Non-pigmented ciliary epithelial cell (primary cell): Measurements from ENCODE around the gene PALLD.

Experiments used
- DNase-seq: peaks from one replicate; pipeline ENCODE4 v3.0.0-alpha.2; 2010; ENCODE audit warnings: low read depth

PALLD gene

DNA sequence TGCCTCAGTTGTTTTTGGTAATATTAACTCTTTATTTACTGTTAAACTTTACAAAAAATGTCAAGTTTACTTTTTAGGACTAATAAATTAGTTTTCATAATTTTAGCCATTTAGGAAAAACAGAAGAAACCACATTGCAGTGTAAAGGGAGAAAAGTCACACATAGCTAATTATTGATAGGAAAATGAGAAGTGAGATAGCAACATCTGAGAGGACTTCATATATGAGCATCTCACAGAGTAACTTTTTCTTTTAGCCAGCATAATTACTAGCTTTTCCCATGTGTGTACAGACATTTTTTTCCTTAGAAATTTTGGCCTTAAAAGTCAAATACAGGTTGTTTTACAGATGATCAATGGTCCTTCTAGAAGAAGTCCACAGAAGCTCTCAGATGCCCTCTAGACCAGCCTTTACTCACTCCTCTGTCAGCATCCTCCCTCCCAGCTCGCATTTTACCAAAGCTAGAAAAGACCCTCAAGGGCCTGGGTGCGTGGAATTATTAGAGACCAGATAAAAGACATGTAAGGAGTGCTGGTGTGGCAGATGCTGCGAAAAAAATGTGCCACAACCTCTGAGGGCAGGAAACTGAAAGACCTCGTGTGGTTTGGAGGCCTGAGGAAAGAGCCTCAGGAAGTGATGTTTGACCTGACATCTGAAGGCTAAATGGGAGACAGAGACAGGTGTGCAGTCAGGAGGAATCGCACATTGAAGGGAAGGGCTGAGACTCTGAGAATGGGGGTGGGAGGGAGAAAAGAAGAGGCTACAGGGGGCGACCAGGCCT, 356.3 kb downstream of the PALLD start:
- no peak for DNase-seq

DNA sequence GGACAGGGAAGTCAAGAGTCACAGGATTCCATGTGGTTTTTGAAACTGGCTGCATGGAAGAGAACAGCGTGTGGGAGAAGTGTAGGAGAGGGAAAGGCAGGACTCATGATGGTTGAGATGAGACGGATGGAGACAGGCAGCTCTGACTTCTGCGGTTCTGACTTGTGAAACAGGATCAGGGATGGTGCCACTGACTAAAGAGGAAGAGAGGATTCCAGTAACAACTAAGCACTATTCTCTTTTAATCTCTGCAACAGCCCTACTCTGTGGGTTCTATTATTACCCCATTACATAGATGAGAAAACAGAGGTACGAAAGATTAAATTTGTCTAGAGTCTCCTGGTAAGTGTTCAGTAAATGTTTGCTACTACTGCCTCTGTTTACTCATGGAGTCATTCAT, 356.9 kb downstream of the PALLD start:
- no peak for DNase-seq

DNA sequence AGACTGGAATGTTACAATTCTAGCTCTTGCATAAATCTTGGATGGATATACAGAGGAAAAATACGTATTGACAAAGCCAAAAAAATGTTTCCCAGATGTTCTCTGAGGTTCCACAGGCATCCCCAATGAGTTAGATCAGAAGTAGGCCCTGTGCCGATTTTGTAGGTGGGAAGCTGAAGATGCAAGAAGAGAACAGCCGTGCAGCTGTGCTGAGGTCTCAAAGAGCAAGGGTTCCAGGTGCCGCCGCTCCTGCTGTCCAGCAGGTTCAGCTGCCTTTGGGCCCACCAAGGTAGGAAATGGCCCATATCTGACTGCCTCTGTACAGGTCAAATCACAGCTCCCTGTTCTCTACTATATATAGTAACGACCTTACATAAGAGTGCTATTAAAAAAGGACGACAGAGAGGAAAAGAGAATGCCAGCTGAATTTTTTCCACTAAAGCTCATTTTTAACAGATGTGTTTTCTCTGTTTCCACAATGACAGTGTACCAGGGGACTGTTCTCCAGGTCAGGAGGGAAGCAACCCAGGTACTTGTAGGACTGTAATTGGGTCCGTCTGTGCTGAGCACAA, 357.6 kb downstream of the PALLD start:
- DNase-seq, result no peak

DNA sequence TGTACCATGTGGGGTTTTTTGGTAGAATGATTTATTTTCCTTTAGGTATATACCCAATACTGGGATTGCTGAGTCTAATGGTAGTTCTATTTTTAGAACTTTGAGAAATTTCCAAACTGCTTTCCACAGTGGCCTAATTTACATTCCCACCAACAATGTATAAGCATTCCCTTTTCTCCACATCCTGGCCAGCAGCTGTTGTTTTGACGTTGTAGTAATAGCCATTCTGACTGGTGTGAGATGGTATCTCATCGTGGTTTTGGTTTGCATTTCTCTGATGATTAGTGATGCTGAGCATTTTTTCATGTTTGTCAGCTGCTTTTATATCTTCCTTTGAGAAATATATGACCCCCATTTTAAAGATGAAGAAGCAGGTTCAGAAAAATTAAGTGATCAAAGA, 359.5 kb downstream of the PALLD start:
- peak; percentile 86 for DNase-seq

DNA sequence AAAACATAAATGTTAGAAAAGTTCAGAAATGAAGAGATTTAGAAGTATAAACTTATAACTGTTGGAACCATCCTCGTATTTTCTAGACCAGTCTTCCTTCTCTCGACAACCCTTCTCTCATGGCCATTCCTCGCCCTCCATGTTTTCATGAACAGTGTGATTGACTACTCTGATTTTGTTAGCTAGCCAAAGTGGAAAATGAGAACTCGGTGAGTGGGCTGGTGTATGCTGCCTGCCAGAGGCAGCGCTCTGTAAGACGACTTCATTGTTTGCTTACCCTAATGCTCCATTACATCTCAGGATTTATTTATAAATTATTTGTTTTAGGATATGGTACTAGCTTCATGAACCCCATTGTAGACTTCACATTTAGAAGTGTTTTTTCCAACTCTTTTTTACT, 360.2 kb downstream of the PALLD start:
- no peak for DNase-seq

DNA sequence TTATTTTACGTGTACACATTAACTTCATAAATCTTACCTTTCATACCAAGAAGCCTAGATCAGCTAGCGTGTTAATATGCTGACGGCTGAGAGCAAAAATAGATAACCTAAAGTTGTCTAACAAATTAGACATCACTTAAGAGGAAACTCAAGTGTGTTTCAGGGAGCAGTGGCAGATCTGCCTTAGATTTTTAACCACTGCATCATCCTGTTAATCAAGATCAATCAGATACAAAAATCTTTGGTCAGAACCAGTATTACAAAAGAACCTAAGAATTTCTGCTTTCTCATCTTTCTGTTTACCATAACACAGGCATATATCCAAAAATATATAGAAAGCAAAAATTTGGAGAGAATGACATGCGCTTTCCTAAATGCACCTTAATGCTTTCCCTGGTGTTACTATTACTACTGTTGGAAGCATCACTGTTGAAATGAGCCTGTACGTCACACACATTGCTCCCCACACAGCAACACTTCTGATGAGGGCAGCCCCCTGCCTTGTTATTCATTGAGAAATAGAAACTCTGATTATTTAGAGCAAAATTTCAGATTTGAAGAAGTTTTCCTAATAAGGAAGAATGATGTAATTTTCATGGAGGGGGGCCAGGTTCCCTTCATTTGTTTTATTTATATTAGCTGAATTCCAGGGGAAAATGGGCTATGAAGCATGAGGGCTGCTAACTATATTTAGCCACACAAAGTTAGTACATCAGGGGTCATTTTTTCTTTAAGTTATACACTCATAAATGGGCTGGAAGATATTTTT, 360.9 kb downstream of the PALLD start:
- peak; percentile 75 for DNase-seq

DNA sequence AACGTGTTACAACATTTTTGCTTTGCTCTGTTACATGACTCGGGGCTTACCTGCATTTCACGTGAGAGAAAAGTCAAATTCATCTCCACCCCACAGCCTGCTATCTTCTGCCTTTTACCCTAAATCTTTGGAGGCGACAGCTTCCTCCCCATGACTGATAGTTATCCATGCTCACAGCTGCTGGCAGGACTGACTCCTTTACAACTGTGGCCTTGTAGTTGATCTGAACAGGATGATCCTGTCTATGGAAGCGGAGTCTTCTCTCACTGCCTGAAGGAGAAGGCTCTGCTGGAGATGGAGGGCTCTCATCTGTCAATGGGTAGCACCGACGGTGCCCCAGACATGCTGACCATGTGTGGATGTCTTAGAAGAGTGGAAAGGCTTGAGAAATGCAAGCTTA, 362.2 kb downstream of the PALLD start:
- DNase-seq, result no peak

DNA sequence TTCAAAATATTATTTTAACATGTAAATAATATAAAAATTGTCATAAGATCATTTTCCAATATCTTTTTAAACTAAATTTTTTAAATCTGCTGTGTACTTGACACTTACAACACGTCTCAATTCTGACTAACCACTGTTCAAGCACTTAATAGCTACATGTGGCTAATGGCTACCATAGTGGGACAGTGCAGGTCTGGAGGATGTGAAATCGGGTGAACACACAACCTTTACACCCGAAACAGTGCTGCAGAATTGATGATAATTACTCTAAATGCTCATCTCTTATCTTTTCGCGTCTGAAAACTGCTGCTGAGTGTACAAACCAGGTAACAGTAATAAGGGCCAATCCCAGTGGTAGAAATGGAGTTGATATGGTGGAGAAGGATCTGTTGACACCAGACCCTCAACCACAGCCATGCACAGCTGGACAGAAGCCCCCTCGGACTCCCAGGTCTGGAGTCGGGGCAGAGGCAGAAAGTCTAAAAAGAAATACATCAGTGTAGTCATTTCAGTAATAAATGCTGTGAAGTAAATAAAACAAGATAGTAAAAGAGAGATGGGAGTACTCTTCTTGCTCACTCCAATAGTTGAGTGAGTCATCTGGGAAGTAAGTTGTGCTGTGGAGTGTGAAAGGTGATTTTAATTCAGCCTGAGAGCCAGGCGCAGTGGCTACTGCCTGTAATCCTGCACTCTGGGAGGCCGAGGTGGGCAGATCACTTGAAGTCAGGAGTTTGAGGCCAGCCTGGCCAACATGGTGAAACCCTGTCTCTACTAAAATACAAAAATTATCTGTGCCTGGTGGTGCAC, 363.2 kb downstream of the PALLD start:
- peak; percentile 67 for DNase-seq

DNA sequence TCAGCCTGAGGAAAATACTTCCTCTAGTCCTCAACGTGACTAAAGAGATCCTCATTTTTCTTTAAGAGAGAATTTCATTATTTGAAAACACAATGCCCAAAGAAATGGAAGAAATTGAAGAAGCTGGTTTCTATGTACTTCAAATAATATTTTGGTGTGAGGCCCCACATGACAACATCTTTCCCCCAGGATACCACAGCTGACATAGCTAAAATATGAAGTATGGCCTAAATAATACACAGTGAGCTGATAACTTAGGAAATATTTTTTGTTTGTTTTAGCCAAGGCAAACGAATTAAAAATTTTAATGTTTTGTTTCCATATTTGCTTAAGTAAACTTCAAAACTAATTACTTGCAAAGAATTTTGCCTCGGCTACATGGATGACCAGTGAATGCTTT, 364.0 kb downstream of the PALLD start:
- no peak for DNase-seq

DNA sequence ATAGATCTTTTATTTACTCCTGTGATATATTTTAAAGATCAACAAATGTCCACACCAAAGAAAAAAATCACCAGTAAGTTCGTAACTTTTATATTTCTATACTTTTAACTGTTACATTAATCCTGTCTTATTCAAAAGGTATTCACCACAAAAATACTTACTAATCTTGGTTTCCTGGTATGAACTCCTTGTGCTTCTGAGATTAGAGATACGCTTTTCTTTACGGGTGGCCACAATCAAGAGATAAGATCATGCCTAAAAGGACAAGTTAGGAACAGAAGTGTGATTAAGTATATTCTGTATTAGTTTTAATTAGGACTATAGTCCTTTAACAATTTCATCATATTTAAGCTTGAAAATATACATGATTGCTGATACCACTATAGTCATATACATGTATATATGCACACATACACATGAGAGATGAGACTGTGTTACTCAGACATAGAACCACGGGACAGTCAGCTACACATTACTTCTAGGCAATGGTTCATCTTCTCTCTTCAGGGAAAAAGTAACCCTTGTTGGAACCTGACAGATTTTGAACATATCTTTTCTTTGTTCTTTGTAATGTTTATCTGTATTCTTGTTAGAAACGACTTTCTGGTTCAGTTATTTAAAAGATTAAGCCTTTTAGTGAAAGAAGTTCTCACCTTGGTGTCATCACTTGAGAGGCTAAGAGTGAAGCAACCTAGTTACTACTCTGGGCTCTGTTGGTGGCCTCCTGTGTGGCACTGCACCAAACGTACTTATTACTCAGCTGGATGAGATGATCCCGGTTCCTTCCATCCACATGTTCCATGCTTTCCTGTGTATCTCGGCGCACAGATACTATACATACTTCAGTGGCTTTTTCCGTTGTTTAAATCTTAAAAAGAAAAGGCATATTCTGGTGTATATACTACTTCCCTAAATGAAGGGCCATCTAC, 367.1 kb downstream of the PALLD start:
- DNase-seq, result no peak

DNA sequence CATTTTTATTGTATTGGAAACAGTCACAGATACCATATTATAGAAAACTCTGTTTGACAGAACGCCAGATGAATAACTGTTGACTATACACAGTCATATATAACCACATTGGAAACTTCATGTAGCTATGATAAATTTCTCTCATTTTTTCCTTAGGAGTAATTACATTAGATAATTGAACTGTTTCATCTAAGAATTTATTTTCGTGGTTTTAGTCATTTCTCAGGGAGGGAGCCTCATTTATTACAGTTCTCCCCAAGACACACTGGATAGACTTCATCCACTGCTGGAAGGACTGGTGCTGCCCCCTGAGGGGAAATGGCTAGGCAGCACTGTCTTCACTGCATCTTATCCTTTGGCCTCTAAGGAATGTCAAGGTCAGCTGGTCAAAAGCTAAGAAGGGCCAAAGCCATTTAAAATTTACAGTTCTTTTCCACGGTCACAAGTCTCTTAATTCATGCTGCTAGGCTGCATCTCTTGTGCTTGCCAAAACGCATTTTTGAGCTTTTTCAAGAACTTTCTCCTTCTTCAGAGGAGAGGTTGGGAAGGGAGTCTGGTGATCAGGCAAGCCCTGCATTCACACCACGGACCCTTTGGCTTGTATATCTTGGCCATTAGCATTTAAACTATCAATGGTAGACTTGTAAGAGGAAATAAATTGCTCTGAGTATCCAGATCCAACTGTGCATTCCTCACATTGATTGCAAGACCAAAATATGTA, 368.1 kb downstream of the PALLD start:
- no peak for DNase-seq

DNA sequence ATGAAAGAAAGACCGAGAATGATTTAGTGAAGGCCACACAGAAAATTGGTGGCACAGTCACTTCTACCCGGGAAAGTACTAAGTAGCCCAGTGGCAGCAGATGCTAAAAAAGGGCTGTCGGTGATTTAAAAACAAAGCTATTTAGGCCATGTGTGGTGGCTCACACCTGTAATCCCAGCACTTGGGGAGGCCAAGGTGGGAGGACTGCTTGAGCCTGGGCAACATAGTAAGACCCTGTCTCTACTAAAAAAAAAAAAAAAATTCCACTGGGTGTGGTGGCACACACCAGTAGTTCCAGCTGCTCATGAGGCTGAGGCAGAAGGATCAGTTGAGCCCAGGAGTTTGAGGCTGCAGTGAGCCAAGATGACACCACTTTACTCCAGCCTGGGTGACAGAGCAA, 369.0 kb downstream of the PALLD start:
- no peak for DNase-seq

DNA sequence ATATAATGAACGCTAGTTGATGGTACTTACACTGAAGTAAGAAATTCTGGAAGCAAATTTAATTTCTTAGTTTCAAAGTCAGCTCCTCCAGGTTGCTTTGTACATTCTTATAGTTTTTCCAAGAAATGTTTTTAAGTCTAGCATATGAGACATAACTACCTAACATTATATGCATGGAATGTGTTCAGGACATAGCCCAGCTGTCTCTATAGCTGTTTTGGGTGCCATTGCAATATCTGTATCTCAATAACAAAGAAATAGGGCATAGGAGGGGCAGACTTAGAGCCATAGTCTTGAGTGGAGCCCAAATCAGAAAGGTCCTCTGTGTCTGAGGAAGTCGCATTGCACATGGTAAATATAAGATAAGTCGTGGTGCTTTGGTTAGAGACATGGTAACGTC, 369.8 kb downstream of the PALLD start:
- no peak for DNase-seq

DNA sequence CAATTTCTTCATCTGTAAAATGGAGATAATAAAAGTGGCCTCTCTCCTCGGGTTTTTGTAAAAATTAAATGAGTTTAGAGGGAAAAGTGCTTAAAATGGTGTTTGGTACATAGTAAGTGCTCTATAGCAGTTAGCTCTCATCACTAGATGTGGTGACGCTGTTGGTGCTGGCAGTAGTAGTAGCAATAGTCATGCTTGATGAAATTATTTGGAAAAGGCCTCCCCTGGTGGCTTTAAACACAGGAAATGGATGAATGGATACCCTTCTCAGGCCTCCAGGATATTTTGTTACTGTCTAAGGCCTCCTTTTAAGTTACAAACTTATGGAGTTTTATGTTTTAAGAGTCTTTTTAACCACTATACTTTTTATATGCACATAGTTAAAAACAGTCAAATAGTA, 370.3 kb downstream of the PALLD start:
- DNase-seq, result no peak

DNA sequence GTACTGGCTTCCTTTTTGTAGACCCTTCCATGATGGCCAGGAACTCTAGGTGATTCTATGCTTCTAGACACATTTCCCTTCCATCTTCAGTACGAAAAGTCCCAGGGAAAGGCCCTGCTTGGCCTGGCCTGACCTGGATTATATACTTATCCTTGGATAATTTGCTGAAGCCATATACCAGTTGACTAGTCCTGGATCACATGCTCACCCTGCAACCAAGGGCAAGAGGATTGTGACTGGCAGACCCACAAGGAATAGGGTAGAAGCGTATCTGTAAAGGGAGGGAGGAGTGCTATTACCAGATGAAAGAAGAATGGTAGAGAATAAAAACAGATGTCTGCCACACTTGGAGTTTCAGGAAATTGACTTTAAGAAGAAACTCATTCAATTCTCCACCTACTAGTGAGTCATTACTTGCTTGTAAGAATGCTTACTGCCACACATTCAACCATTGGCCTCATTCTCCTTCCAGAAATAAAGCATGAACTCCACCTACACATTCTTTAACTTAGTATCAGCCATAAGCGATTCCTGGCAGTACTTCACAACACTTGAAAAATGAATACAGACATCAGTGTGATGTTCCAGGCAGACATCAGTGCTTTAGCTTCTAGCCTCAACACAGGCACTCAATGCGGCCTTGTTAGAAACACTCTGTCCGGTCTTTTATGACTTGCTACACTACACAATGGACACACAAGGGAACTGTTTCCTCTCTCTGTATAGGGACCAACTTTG, 371.4 kb downstream of the PALLD start:
- peak; percentile 81 for DNase-seq

DNA sequence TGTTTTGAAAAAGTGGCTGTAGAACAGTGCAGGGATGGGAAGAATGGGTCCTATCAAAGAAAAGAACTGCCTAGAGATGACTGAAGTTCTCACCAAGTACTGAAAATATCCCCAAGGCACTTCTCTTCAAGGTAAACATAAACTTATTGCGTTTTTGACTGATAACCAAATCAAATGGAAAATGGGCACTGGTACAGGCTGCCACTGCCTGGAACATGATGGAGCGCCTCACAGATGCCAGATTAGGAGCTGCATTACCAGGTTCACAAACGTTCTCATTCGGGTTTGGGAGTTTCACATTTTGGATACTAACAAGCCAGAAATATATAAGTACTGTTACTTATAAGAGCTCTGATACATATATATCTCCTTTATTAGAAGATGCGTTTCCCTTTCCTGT, 371.9 kb downstream of the PALLD start:
- DNase-seq, result no peak

DNA sequence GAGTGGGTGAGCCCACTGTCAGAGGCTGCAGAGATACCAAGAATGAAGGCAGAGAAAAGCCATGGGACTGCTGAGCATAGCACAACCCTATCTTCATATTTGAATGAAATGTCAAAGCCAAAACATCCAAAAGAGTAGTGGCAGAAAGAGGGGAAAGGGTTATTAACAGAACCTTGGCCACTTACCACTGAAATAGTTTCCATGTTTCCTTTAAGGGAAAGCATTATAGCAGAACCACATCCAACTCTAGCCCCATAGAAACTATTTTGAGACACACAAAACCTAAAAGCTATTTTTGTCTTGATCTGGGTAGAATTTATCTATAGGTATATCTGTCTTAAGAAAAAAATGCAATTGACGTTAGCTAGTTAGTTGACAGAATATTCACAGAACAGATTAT, 373.2 kb downstream of the PALLD start:
- DNase-seq, result no peak

DNA sequence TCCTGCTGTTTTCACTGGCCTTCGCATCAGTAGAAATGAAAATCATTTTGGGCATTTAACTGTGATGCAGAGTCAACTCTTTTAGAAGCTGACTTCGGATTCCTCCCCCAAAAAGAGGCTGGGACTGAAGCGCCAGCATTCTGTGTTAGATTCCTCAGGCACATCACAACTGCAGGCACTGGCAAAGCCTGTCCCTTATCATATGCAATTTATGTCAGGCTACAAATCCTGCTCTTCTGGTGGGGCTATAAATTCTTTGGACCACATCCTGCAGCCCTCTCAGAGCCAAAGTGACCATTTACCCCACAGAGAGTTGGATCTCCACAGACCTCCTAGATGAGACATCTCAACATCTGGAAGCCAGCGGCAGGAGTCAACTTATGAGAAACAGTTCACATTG, 374.8 kb downstream of the PALLD start:
- DNase-seq, result no peak

DNA sequence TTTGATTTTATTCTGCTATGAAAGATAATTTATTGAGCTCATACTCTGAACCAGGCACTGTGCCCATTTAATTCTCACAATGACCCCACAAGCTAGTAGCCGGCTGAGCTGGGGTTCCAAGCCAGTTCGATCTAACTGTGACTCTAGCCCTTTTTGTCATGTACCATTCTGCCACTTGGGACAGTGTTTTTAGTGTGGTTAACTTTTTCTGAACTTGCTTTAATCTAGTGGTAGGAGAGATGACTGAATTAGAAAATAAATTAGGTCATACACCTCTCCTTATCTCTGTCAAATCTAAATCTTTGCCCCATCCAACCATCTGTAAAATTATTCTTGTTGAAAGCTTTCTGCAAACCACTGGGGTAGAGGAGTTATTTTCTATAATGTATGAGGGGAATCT, 377.2 kb downstream of the PALLD start:
- no peak for DNase-seq

DNA sequence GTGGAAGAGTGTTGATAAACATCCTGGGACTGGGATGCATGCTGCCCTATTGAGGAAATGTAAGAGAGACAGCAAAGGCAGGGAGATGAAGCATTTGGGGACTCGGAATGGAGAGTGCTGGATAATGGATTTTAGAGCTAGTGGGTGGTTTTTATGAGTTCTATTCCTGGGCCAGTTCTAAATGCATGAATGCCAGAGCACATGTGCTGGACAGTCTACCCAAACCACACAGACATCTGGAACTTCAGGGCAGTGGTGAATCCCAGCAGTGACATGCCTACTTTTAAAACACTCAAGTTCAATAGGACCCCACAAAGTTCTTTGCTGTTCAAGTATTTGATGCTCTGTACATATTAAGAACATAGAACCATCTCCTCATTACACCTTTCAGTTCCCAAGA, 379.3 kb downstream of the PALLD start:
- DNase-seq, result no peak
